GM11168 (cell line): Measurements from ENCODE around the gene DMAP1.

Experiments used
- in situ Hi-C: fragments of 300-500 bp; cut with MboI; formaldehyde crosslinking; loops from one replicate; pipeline ENCODE4 v1.12.0; 2022; ENCODE audit warnings: low sequenced_read_pairs; ENCODE audit not compliant: unreplicated experiment

Gene DMAP1

GRCh38 chr1:44213222-44214112, at the start of gene DMAP1:
DMAP1 (plus strand) TSS chr1:44213471; CDS start chr1:44213754, 283 bp downstream.
- in situ Hi-C loops = loop anchor here (25.0 kb wide), 1 partner anchor 1876 kb away; the partner anchor contains the start of gene FOXJ3

GRCh38 chr1:44168520-44169098, 44.7 kb upstream of the DMAP1 start:
- in situ Hi-C loops = no loop called here

- in situ Hi-C loops = no loop called here
Observed at GRCh38 chr1:44170281-44170823, 42.9 kb upstream of the DMAP1 start.

GRCh38 chr1:44174630-44175029, 38.6 kb upstream of the DMAP1 start:
- in situ Hi-C loops = no loop called here

- in situ Hi-C loops = loop anchor here (25.0 kb wide), 1 partner anchor 1863 kb away; the partner anchor contains the start of gene FOXJ3
Observed at GRCh38 chr1:44200336-44200735, 12.9 kb upstream of the DMAP1 start.

GRCh38 chr1:44206545-44206944, 6.7 kb upstream of the DMAP1 start:
- in situ Hi-C loops = loop anchor here (25.0 kb wide), 1 partner anchor 1869 kb away; the partner anchor contains the start of gene FOXJ3

- in situ Hi-C loops = loop anchor here (25.0 kb wide), 1 partner anchor 1871 kb away; the partner anchor contains the start of gene FOXJ3
Observed at GRCh38 chr1:44208226-44208625, 5.0 kb upstream of the DMAP1 start.

- in situ Hi-C loops = loop anchor here (25.0 kb wide), 1 partner anchor 1873 kb away; the partner anchor contains the start of gene FOXJ3
Observed at GRCh38 chr1:44210595-44210994, 2.7 kb upstream of the DMAP1 start.

GRCh38 chr1:44212355-44213221, 683 bp upstream of the DMAP1 start:
- in situ Hi-C loops = loop anchor here (25.0 kb wide), 1 partner anchor 1875 kb away; the partner anchor contains the start of gene FOXJ3

GRCh38 chr1:44217809-44218410, 4.6 kb downstream of the DMAP1 start:
- in situ Hi-C loops = loop anchor here (25.0 kb wide), 1 partner anchor 1881 kb away; the partner anchor contains the start of gene FOXJ3

- in situ Hi-C loops = loop anchor here (25.0 kb wide), 1 partner anchor 1881 kb away; the partner anchor contains the start of gene FOXJ3
Observed at GRCh38 chr1:44218503-44219300, 5.4 kb downstream of the DMAP1 start.

- in situ Hi-C loops = loop anchor here (25.0 kb wide), 1 partner anchor 1882 kb away; the partner anchor contains the start of gene FOXJ3
Observed at GRCh38 chr1:44219301-44219626, 6.0 kb downstream of the DMAP1 start.

GRCh38 chr1:44220001-44220751, 6.9 kb downstream of the DMAP1 start:
- in situ Hi-C loops = loop anchor here (25.0 kb wide), 1 partner anchor 1883 kb away; the partner anchor contains the start of gene FOXJ3

- in situ Hi-C loops = loop anchor here (25.0 kb wide), 1 partner anchor 1883 kb away; the partner anchor contains the start of gene FOXJ3
Observed at GRCh38 chr1:44220755-44221154, 7.5 kb downstream of the DMAP1 start.

GRCh38 chr1:44221769-44222168, 8.5 kb downstream of the DMAP1 start:
- in situ Hi-C loops = loop anchor here (25.0 kb wide), 1 partner anchor 1884 kb away; the partner anchor contains the start of gene FOXJ3

GRCh38 chr1:44222397-44223186, 9.3 kb downstream of the DMAP1 start:
- in situ Hi-C loops = loop anchor here (25.0 kb wide), 1 partner anchor 1885 kb away; the partner anchor contains the start of gene FOXJ3

GRCh38 chr1:44223187-44223610, 9.9 kb downstream of the DMAP1 start:
- in situ Hi-C loops = loop anchor here (25.0 kb wide), 1 partner anchor 1886 kb away; the partner anchor contains the start of gene FOXJ3
